Measurements from ENCODE around the gene MRPL41. TPM values are rescaled to one million over a fixed set of nuclear protein-coding genes. Genes with fewer than 3 reads are reported as not detected.
A peak's percentile ranks its signal among the peaks of the same experiment; 100 is the strongest.

MRPL41 gene
- total and polyA plus RNA-seq, 2 of the 13 experiments (the other 11 are each of a cell fraction or from before 2014, with no cell fraction given): 20.9 to 54.0 TPM

DNA sequence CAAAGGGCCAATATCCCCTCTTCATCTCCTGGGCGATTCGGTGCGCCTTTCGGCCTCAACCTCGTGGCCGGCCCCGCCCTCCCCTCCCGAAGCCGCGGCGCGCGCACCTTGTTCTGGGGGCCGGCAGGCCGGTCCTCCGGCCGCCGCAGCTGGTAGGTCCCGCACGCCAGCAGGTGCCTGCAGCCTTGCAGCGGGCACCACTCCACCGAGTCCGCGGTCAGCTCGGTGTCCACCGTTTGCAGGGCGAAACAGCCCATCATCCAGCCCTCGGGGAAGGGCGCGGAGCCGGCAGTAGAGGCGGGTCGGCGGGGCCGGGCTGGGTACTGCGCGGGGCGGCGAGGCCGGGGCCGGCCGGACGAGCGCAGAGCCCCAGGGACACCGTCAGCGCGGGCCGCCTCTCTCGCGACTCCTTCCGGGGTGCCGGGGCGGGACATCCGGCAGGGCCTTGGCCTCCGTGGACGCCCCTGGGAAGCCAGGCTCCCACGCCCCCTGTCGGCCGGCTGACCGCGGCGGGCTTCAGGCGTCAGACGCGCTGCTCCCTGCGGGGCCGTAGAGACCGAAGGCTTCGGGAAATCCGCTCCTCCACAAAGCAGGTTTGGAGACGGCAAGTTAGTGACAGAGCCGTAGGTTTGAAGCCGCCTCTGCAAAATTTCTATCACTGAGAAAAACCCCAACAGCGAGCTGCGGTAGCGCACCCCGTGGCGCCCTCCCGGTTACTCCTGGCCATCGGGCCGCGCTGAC, 27.0 kb downstream of the MRPL41 start, which contains the start of gene DPH7 (continued):
- TF ChIP-seq HHEX (CRISPR knock-in tag; IDR thresholded peaks at IDR 0.05) (no peak), ZMYM2 (CRISPR knock-in tag; IDR thresholded peaks at IDR 0.05) (no peak), PITX1 (CRISPR knock-in tag; IDR thresholded peaks at IDR 0.05) (peak; percentile 48; the same call in 1 of the 2 replicates), FOSL1 (CRISPR knock-in tag; IDR thresholded peaks at IDR 0.05; ENCODE audit: borderline replicate concordance) (peak; percentile 22; the same call in 1 of the 2 replicates), ZNF232 (CRISPR knock-in tag; IDR thresholded peaks at IDR 0.05; ENCODE audit: borderline replicate concordance) (0 out of 2 replicates have a peak, but pooled peaks have one; percentile 57), STAT5B (CRISPR knock-in tag; IDR thresholded peaks at IDR 0.05) (no peak), CHCHD3 (CRISPR knock-in tag; IDR thresholded peaks at IDR 0.05) (no peak), STAG1 (CRISPR knock-in tag; IDR thresholded peaks at IDR 0.05) (peak; percentile 42), ZZZ3 (CRISPR knock-in tag; IDR thresholded peaks at IDR 0.05; ENCODE audit: borderline replicate concordance) (no peak; the same call in 1 of the 2 replicates), ZNF772 (CRISPR knock-in tag; IDR thresholded peaks at IDR 0.05) (peak; percentile 90; the same call in 1 of the 2 replicates)
- TF ChIP-seq, protein P1, sequence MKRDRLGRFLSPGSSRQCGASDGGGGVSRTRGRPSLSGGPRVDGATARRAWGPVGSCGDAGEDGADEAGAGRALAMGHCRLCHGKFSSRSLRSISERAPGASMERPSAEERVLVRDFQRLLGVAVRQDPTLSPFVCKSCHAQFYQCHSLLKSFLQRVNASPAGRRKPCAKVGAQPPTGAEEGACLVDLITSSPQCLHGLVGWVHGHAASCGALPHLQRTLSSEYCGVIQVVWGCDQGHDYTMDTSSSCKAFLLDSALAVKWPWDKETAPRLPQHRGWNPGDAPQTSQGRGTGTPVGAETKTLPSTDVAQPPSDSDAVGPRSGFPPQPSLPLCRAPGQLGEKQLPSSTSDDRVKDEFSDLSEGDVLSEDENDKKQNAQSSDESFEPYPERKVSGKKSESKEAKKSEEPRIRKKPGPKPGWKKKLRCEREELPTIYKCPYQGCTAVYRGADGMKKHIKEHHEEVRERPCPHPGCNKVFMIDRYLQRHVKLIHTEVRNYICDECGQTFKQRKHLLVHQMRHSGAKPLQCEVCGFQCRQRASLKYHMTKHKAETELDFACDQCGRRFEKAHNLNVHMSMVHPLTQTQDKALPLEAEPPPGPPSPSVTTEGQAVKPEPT (CRISPR knock-in tag; IDR thresholded peaks at IDR 0.05; ENCODE audit: low read depth): peak; percentile 90
- TF ChIP-seq, protein P2, sequence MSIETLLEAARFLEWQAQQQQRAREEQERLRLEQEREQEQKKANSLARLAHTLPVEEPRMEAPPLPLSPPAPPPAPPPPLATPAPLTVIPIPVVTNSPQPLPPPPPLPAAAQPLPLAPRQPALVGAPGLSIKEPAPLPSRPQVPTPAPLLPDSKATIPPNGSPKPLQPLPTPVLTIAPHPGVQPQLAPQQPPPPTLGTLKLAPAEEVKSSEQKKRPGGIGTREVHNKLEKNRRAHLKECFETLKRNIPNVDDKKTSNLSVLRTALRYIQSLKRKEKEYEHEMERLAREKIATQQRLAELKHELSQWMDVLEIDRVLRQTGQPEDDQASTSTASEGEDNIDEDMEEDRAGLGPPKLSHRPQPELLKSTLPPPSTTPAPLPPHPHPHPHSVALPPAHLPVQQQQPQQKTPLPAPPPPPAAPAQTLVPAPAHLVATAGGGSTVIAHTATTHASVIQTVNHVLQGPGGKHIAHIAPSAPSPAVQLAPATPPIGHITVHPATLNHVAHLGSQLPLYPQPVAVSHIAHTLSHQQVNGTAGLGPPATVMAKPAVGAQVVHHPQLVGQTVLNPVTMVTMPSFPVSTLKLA (IDR thresholded peaks at IDR 0.05): no peak
- TF ChIP-seq, protein P3, sequence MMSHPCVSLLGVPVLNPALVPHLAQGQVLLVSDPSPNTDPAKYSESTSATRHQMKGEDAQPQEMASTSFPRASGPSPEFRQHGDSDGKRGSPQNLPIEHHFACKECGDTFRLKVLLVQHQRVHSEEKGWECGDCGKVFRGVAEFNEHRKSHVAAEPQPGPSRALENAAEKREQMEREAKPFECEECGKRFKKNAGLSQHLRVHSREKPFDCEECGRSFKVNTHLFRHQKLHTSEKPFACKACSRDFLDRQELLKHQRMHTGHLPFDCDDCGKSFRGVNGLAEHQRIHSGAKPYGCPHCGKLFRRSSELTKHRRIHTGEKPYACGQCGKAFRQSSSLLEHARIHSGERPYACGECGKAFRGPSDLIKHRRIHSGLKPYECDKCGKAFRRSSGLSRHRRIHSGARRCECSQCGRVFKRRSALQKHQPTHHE (CRISPR knock-in tag; IDR thresholded peaks at IDR 0.05; ENCODE audit: borderline replicate concordance): no peak; the same call in 1 of the 2 replicates
- TF ChIP-seq, protein P4, sequence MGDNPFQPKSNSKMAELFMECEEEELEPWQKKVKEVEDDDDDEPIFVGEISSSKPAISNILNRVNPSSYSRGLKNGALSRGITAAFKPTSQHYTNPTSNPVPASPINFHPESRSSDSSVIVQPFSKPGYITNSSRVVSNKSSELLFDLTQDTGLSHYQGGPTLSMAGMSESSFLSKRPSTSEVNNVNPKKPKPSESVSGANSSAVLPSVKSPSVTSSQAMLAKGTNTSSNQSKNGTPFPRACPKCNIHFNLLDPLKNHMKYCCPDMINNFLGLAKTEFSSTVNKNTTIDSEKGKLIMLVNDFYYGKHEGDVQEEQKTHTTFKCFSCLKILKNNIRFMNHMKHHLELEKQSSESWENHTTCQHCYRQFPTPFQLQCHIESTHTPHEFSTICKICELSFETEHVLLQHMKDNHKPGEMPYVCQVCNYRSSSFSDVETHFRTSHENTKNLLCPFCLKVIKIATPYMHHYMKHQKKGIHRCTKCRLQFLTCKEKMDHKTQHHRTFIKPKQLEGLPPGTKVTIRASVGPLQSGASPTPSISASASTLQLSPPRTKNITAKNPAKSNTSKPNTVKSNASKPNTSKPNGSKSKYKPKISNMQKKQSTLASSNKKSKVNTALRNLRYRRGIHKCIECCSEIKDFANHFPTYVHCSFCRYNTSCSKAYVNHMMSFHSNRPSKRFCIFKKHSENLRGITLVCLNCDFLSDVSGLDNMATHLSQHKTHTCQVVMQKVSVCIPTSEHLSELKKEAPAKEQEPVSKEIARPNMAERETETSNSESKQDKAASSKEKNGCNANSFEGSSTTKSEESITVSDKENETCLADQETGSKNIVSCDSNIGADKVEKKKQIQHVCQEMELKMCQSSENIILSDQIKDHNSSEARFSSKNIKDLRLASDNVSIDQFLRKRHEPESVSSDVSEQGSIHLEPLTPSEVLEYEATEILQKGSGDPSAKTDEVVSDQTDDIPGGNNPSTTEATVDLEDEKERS (CRISPR knock-in tag; IDR thresholded peaks at IDR 0.05): no peak
- TF ChIP-seq, protein P5, sequence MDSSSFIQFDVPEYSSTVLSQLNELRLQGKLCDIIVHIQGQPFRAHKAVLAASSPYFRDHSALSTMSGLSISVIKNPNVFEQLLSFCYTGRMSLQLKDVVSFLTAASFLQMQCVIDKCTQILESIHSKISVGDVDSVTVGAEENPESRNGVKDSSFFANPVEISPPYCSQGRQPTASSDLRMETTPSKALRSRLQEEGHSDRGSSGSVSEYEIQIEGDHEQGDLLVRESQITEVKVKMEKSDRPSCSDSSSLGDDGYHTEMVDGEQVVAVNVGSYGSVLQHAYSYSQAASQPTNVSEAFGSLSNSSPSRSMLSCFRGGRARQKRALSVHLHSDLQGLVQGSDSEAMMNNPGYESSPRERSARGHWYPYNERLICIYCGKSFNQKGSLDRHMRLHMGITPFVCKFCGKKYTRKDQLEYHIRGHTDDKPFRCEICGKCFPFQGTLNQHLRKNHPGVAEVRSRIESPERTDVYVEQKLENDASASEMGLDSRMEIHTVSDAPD (CRISPR knock-in tag; IDR thresholded peaks at IDR 0.05): no peak
- TF ChIP-seq, protein P6, sequence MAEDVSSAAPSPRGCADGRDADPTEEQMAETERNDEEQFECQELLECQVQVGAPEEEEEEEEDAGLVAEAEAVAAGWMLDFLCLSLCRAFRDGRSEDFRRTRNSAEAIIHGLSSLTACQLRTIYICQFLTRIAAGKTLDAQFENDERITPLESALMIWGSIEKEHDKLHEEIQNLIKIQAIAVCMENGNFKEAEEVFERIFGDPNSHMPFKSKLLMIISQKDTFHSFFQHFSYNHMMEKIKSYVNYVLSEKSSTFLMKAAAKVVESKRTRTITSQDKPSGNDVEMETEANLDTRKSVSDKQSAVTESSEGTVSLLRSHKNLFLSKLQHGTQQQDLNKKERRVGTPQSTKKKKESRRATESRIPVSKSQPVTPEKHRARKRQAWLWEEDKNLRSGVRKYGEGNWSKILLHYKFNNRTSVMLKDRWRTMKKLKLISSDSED (CRISPR knock-in tag; IDR thresholded peaks at IDR 0.05): no peak

Measured in HepG2 (cell line).